BJ (cell line): ENCODE results near the gene USH1C. TPM values are rescaled to one million over a fixed set of nuclear protein-coding genes. Genes with fewer than 3 reads are reported as not detected.
A peak's percentile ranks its signal among the peaks of the same experiment; 100 is the strongest.

Source experiments
- CTCF ChIA-PET: fragments of 350-600 bp; formaldehyde crosslinking; extraction: SDS; loops from one replicate; lab custom pipeline; 2021; ENCODE audit warnings: antibody characterized with exemption, inconsistent platforms; lab: Yijun Ruan, JAX
- POLR2A ChIA-PET: fragments of 300-600 bp; sonication (Branson Sonifier 250); formaldehyde crosslinking; extraction: SDS; loops from one replicate; lab custom pipeline; 2021; ENCODE audit warnings: antibody characterized with exemption; lab: Charles Lee
- DNase-seq: peaks from one replicate; pipeline ENCODE4 v3.0.0-alpha.2; 2011; ENCODE audit warnings: low read depth
- H3K27me3 ChIP-seq: 2 replicates; pipeline ENCODE4 v1.6.0; 2011; ENCODE audit warnings: low read length; ENCODE audit not compliant: control insufficient read depth, insufficient read depth
- H3K36me3 ChIP-seq: 2 replicates; pipeline ENCODE4 v1.5.1; 2011; ENCODE audit warnings: low read length; ENCODE audit not compliant: control insufficient read depth, insufficient read depth
- H3K4me3 ChIP-seq: 2 replicates; pipeline ENCODE4 v1.5.1; 2011; ENCODE audit warnings: low read depth, mild to moderate bottlenecking, control low read depth, low read length
- CTCF ChIP-seq: IDR thresholded peaks from 2 replicates; pipeline ENCODE4 v1.5.1; 2011; ENCODE audit warnings: low read depth, mild to moderate bottlenecking, control low read depth, inconsistent platforms, low read length, moderate library complexity; ENCODE audit not compliant: insufficient read depth
- polyA plus RNA-seq: library from polyadenylated mRNA; depleted of rRNA; stranded (reverse); fragments of >200 nt; gene quantifications from 2 replicates; pipeline ENCODE4 v1.2.3, GENCODE V29; 2011

The USH1C gene
- polyA plus RNA-seq, 1 experiment, result not detected

- TF ChIP-seq CTCF, result no peak
- ChIA-PET POLR2A (no interaction called here), CTCF (no interaction called here)
- H3K27me3 ChIP-seq, result no peaks in the 10 kb centered on the region
- DNase-seq, result no peak
- no peak overlapping the region for H3K4me3 ChIP-seq
- H3K36me3 ChIP-seq, result no peaks in the 10 kb centered on the region
Observed at GRCh38 chr11:17571431-17572358, 27.5 kb upstream of the USH1C start.

GRCh38 chr11:17570034-17570433 is 25.8 kb upstream of the USH1C start:
- H3K36me3 ChIP-seq, result no peaks in the 10 kb centered on the region
- CTCF ChIA-PET, result no interaction called here
- no peak for TF ChIP-seq CTCF
- DNase-seq, result no peak
- POLR2A ChIA-PET, result no interaction called here
- no peak overlapping the region for H3K4me3 ChIP-seq
- no peaks in the 10 kb centered on the region for H3K27me3 ChIP-seq

GRCh38 chr11:17568944-17569343 is 24.7 kb upstream of the USH1C start:
- TF ChIP-seq CTCF, result no peak
- no peak for DNase-seq
- Histone ChIP-seq H3K36me3 (no peaks in the 10 kb centered on the region), H3K4me3 (no peak overlapping the region), H3K27me3 (no peaks in the 10 kb centered on the region)
- CTCF ChIA-PET, result no interaction called here
- POLR2A ChIA-PET, result no interaction called here

DNA sequence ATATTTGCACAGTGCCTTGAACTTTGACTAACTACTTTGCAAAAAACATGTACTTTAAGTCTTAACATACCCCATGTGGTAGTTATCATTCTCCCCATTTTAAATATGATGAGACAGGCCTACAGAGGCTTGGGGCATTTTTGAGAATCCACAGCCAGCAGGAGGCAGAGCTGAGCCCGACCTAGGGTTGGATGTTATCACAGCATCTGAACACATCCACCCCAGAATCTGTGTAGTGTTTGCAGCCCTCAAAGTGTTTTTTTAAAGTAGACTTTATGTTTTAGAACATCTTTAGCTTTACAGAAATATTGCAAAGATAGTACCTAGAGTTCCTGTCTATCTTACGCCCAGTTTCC is 20.4 kb upstream of the USH1C start:
- peak; percentile 12; the same call in 1 of the 2 replicates for TF ChIP-seq CTCF
- DNase-seq, result no peak
- ChIA-PET CTCF (interaction anchor here (0.6 kb wide), 1 partner anchor 364 kb away, joined by 4 read pairs; no protein-coding TSS in a partner anchor), POLR2A (interaction anchor here (0.6 kb wide), 1 partner anchor 13 kb away, joined by 3 read pairs; no protein-coding TSS in a partner anchor)
- no peaks in the 10 kb centered on the region for H3K36me3 ChIP-seq
- H3K27me3 ChIP-seq, result peaks cover 2% of the 10 kb centered on the region; the same call in 1 of the 2 replicates
- H3K4me3 ChIP-seq, result no peak overlapping the region

GRCh38 chr11:17563961-17564686 is 19.9 kb upstream of the USH1C start:
- ChIA-PET POLR2A (no interaction called here), CTCF (no interaction called here)
- no peak overlapping the region for H3K4me3 ChIP-seq
- TF ChIP-seq CTCF, result no peak
- H3K36me3 ChIP-seq, result no peaks in the 10 kb centered on the region
- peaks cover 2% of the 10 kb centered on the region; the same call in 1 of the 2 replicates for H3K27me3 ChIP-seq
- no peak for DNase-seq
